H1 (cell line): ENCODE measurements around the gene OCEL1. TPM values are rescaled to one million over a fixed set of nuclear protein-coding genes. Genes with fewer than 3 reads are reported as not detected.

ENCODE experiments used
- CTCF ChIA-PET: fragments of 300-600 bp; sonication (Branson Sonifier 250); formaldehyde crosslinking; loops from one replicate; lab custom pipeline; 2021; ENCODE audit not compliant: partially characterized antibody; lab: Charles Lee
- POLR2A ChIA-PET: fragments of 300-600 bp; sonication (Branson Sonifier 250); formaldehyde crosslinking; loops from one replicate; lab custom pipeline; 2021; ENCODE audit warnings: inconsistent platforms; ENCODE audit not compliant: partially characterized antibody; lab: Charles Lee
- DNase-seq, 2 experiments: peaks; one replicate each; pipeline versions ENCODE4 v3.0.0 to v3.0.0-alpha.2; 2010 to 2022; ENCODE audit warnings: low spot score in 2 of 2, low read depth in 1 of 2, mixed read lengths in 1 of 2
- FAIRE-seq: peaks from 2 replicates; lab custom pipeline; 2011; peaks lifted over from hg19 to GRCh38; lab: Jason Lieb, UNC
- H2AFZ ChIP-seq: 2 replicates; pipeline ENCODE4 v1.8.1; 2012; ENCODE audit warnings: low read length, inconsistent platforms
- H2AK5ac ChIP-seq: 2 replicates; pipeline ENCODE4 v1.6.1; 2013; ENCODE audit warnings: low read depth, low read length
- H2BK120ac ChIP-seq: replicated peaks from 2 replicates; pipeline ENCODE3; 2013; ENCODE audit warnings: low read depth, low read length, inconsistent platforms
- H2BK12ac ChIP-seq: 2 replicates; pipeline ENCODE4 v1.6.1; 2013; ENCODE audit warnings: low read depth, low read length
- H2BK15ac ChIP-seq: 2 replicates; pipeline ENCODE4 v1.6.1; 2013; ENCODE audit warnings: low read length
- H2BK20ac ChIP-seq: 2 replicates; pipeline ENCODE4 v1.6.1; 2013; ENCODE audit warnings: low read length
- H2BK5ac ChIP-seq: 2 replicates; pipeline ENCODE4 v1.6.1; 2013; ENCODE audit warnings: low read depth, low read length
- H3K14ac ChIP-seq: 2 replicates; pipeline ENCODE4 v1.6.1; 2013; ENCODE audit warnings: inconsistent platforms; ENCODE audit not compliant: insufficient read length
- H3K18ac ChIP-seq: 2 replicates; pipeline ENCODE4 v1.6.1; 2013; ENCODE audit warnings: low read length; ENCODE audit errors: extremely low read depth
- H3K23ac ChIP-seq: 2 replicates; pipeline ENCODE4 v1.6.1; 2013; ENCODE audit warnings: inconsistent platforms; ENCODE audit not compliant: insufficient read length
- H3K23me2 ChIP-seq: 2 replicates; pipeline ENCODE4 v1.6.1; 2013; ENCODE audit warnings: low read depth, low read length
- H3K27ac ChIP-seq: 2 replicates; pipeline ENCODE4 v1.6.1; 2011; ENCODE audit warnings: low read depth, low read length, inconsistent platforms
- H3K27me3 ChIP-seq, 4 experiments: replicated peaks in 1 of 4; 1 replicate in 1 of 4; 2 replicates in 3 of 4; pipeline versions ENCODE4 v1.6.1 to v1.8.1; 2011 to 2013; ENCODE audit warnings: low read length in 3 of 4, mild to moderate bottlenecking in 3 of 4, inconsistent platforms in 2 of 4, mixed read lengths in 2 of 4, moderate library complexity in 1 of 4; ENCODE audit not compliant: control insufficient read depth in 3 of 4, insufficient read depth in 3 of 4; ENCODE audit errors: extremely low read depth in 1 of 4
- H3K36me3 ChIP-seq, 4 experiments: 2 replicates each; pipeline versions ENCODE4 v1.6.1 to v1.8.1; 2011 to 2013; ENCODE audit warnings: mild to moderate bottlenecking in 4 of 4, low read length in 3 of 4, moderate library complexity in 2 of 4, control low read depth in 1 of 4, inconsistent platforms in 1 of 4; ENCODE audit not compliant: insufficient read depth in 4 of 4, control insufficient read depth in 2 of 4
- H3K4ac ChIP-seq: replicated peaks from 2 replicates; pipeline ENCODE3; 2013; ENCODE audit warnings: low read length, low read depth, mixed read lengths, inconsistent platforms; ENCODE audit not compliant: insufficient read length
- H3K4me1 ChIP-seq, 4 experiments: replicated peaks in 1 of 4; 1 replicate in 1 of 4; 2 replicates in 3 of 4; pipeline versions ENCODE4 v1.6.1 to v1.8.1; 2011 to 2013; ENCODE audit warnings: low read length in 3 of 4, inconsistent platforms in 2 of 4, mixed read lengths in 1 of 4; ENCODE audit not compliant: insufficient read depth in 4 of 4, control insufficient read depth in 3 of 4
- H3K4me2 ChIP-seq, 2 experiments: 2 replicates each; pipeline versions ENCODE4 v1.6.1 to v1.8.1; 2011 to 2013; ENCODE audit warnings: low read depth in 2 of 2, low read length in 2 of 2, control low read depth in 1 of 2, inconsistent platforms in 1 of 2, mild to moderate bottlenecking in 1 of 2; ENCODE audit not compliant: insufficient read depth in 1 of 2
- H3K4me3 ChIP-seq, 4 experiments: fragments of 200-600, 300-600 bp in 1 of 4; sonication (generic), shearing (Covaris generic), sonication (Bioruptor Twin) in 1 of 4; 2 replicates each; pipeline versions ENCODE4 v1.5.1 to v1.8.1; 2011 to 2016; ENCODE audit warnings: low read length in 4 of 4, low read depth in 3 of 4, control low read depth in 2 of 4, inconsistent platforms in 2 of 4, mild to moderate bottlenecking in 2 of 4, mixed read lengths in 1 of 4, moderate library complexity in 1 of 4; ENCODE audit not compliant: insufficient read depth in 2 of 4; ENCODE audit errors: extremely low read depth in 1 of 4
- H3K56ac ChIP-seq: replicated peaks from 2 replicates; pipeline ENCODE3; 2013; ENCODE audit warnings: low read depth, mild to moderate bottlenecking, mixed read lengths, low read length, inconsistent platforms; ENCODE audit not compliant: insufficient read length
- H3K79me1 ChIP-seq: 2 replicates; pipeline ENCODE4 v1.6.1; 2013; ENCODE audit warnings: low read depth, low read length, control low read depth
- H3K79me2 ChIP-seq, 2 experiments: 2 replicates each; pipeline versions ENCODE4 v1.6.1 to v1.8.1; 2012 to 2013; ENCODE audit warnings: low read length in 2 of 2, mild to moderate bottlenecking in 2 of 2, inconsistent platforms in 1 of 2; ENCODE audit not compliant: insufficient read depth in 2 of 2, control insufficient read depth in 1 of 2
- H3K9ac ChIP-seq, 4 experiments: replicated peaks in 1 of 4; 1 replicate in 1 of 4; 2 replicates in 3 of 4; pipeline versions ENCODE4 v1.6.1 to v1.8.1; 2011 to 2013; ENCODE audit warnings: low read depth in 3 of 4, low read length in 3 of 4, control low read depth in 2 of 4, mild to moderate bottlenecking in 2 of 4, moderate library complexity in 2 of 4, inconsistent platforms in 1 of 4; ENCODE audit errors: extremely low read depth in 1 of 4
- H3K9me3 ChIP-seq, 2 experiments: 2 replicates each; pipeline versions ENCODE4 v1.6.1 to v1.8.1; 2012 to 2013; ENCODE audit warnings: mild to moderate bottlenecking in 2 of 2, moderate library complexity in 2 of 2, control low read depth in 1 of 2, inconsistent platforms in 1 of 2, low read depth in 1 of 2, low read length in 1 of 2, mixed read lengths in 1 of 2; ENCODE audit not compliant: insufficient read depth in 2 of 2
- H4K20me1 ChIP-seq, 2 experiments: replicated peaks in 1 of 2; 2 replicates each; pipeline versions ENCODE3 to v1.8.1; 2011 to 2013; ENCODE audit warnings: inconsistent platforms in 2 of 2, low read length in 2 of 2, mild to moderate bottlenecking in 1 of 2; ENCODE audit not compliant: insufficient read depth in 2 of 2, control insufficient read depth in 1 of 2
- H4K5ac ChIP-seq: 2 replicates; pipeline ENCODE4 v1.6.1; 2013; ENCODE audit warnings: low read length, low read depth, mixed read lengths, inconsistent platforms; ENCODE audit not compliant: insufficient read length
- H4K8ac ChIP-seq: 2 replicates; pipeline ENCODE4 v1.8.0; 2013; ENCODE audit warnings: mild to moderate bottlenecking, moderate library complexity, low read length, inconsistent platforms; ENCODE audit not compliant: insufficient read depth; ENCODE audit errors: extremely low read depth
- H4K91ac ChIP-seq: replicated peaks from 2 replicates; pipeline ENCODE3; 2013; ENCODE audit warnings: low read length, mixed read lengths, inconsistent platforms; ENCODE audit not compliant: insufficient read length
- CTCF ChIP-seq, 3 experiments: IDR thresholded peaks; 1 replicate in 2 of 3; 2 replicates in 1 of 3; pipeline versions ENCODE4 v1.5.1 to v1.6.1; 2011; ENCODE audit warnings: low read length in 3 of 3, mild to moderate bottlenecking in 3 of 3, inconsistent platforms in 2 of 3, low read depth in 1 of 3, moderate library complexity in 1 of 3; ENCODE audit not compliant: insufficient read depth in 1 of 3; ENCODE audit errors: control extremely low read depth in 1 of 3
- EGR1 ChIP-seq: IDR thresholded peaks from 2 replicates; pipeline ENCODE4 v1.6.1; 2011; ENCODE audit warnings: low read depth, low read length, borderline replicate concordance
- HDAC2 ChIP-seq, 2 experiments: fragments of 300-600 bp in 1 of 2; sonication (generic) in 1 of 2; IDR thresholded peaks; 2 replicates each; pipeline ENCODE4 v1.6.1; 2011 to 2012; ENCODE audit warnings: low read depth in 2 of 2, low read length in 2 of 2, mild to moderate bottlenecking in 2 of 2, moderate library complexity in 2 of 2, borderline replicate concordance in 1 of 2, inconsistent platforms in 1 of 2
- MAX ChIP-seq: IDR thresholded peaks from 2 replicates; pipeline ENCODE4 v1.6.1; 2012; ENCODE audit warnings: inconsistent platforms
- RBBP5 ChIP-seq: IDR thresholded peaks from 2 replicates; pipeline ENCODE4 v1.7.1; 2012; ENCODE audit warnings: low read depth, mild to moderate bottlenecking, inconsistent platforms, low read length, moderate library complexity, borderline replicate concordance
- RNF2 ChIP-seq: fragments of 200-900, 300-1000 bp; sonication (generic); IDR thresholded peaks from 2 replicates; pipeline ENCODE4 v1.7.1; 2016; ENCODE audit warnings: borderline replicate concordance, low read depth, mild to moderate bottlenecking, antibody characterized with exemption, low read length; ENCODE audit not compliant: poor library complexity, severe bottlenecking; ENCODE audit errors: missing control alignments
- SIX5 ChIP-seq: IDR thresholded peaks from 2 replicates; pipeline ENCODE4 v1.6.1; 2011; ENCODE audit warnings: mild to moderate bottlenecking, low read depth, low read length
- ZNF274 ChIP-seq: IDR thresholded peaks from 2 replicates; pipeline ENCODE4 v1.7.0; 2012; ENCODE audit warnings: low read length, borderline replicate concordance; ENCODE audit errors: extremely low read depth
- WGBS, 2 experiments: shearing (Covaris generic) in 1 of 2; methylation state at CpG; one replicate each; pipeline versions ENCODE4 v1.1.6 to v1.1.7; 2013 to 2015; ENCODE audit warnings: low lambda C conversion rate in 2 of 2, mixed read lengths in 2 of 2, inconsistent platforms in 1 of 2, low coverage in 1 of 2, missing lambda C conversion rate in 1 of 2; ENCODE audit not compliant: insufficient replicate concordance in 2 of 2, insufficient coverage in 1 of 2, insufficient read length in 1 of 2; ENCODE audit errors: extremely low coverage in 1 of 2, missing lambda C conversion rate in 1 of 2; 5-methylcytosine and 5-hydroxymethylcytosine counted together
- polyA plus RNA-seq, 7 experiments: library from polyadenylated mRNA; depleted of rRNA in 3 of 7; stranded (reverse) in 5 of 7; unstranded in 2 of 7; fragments of >200 nt in 5 of 7; fragments of 200-250 nt in 2 of 7; gene quantifications; 1 replicate in 5 of 7; 2 replicates in 1 of 7; 4 replicates in 1 of 7; pipeline versions ENCODE4 v1.2.1 to v1.2.3, GENCODE V29; 2011 to 2013; ENCODE audit warnings: missing spikeins in 2 of 7, mixed read lengths in 2 of 7
- total RNA-seq: library from RNA; stranded (reverse); fragmentation: NEBNext Ultra II Directional; extraction: Animal tissue kit (Norgen Biotek cat#: 25700); gene quantifications from 2 replicates; pipeline ENCODE4 v1.2.1, GENCODE V29; 2021

The OCEL1 gene
- total and polyA plus RNA-seq, 2 of the 8 experiments (the other 6 are each of a cell fraction or from before 2014, with no cell fraction given) = 13.3 to 32.6 TPM

GRCh38 chr19:17220207-17220758, 5.7 kb upstream of the OCEL1 start:
- ChIA-PET POLR2A (interaction anchor here (0.6 to 2.0 kb wide), 6 partner anchors 9 to 86 kb away, joined by 3 to 8 read pairs (median 3); no protein-coding TSS in a partner anchor), CTCF (interaction anchor here (0.6 to 1.3 kb wide), 2 partner anchors 12 to 42 kb away, joined by 3 read pairs; no protein-coding TSS in a partner anchor)
- FAIRE-seq = no peak
- no peak overlapping the region for H4K5ac ChIP-seq
- no peak overlapping the region for H2BK120ac ChIP-seq
- H3K27me3 ChIP-seq = no peaks in the 10 kb centered on the region
- H4K20me1 ChIP-seq = no peaks in the 10 kb centered on the region
- H4K91ac ChIP-seq = no peak overlapping the region
- WGBS, 2 experiments = 89% methylated on average over 12 of the region's 14 CpGs; no CpG with 5 or more reads in 1 of the 2 experiments
- H2BK15ac ChIP-seq = no peak overlapping the region
- peaks cover 2 to 6% (median 4%) of the 10 kb centered on the region in 4 experiments; a peak in 5 of 8 replicates for H3K36me3 ChIP-seq
- peaks cover 2% of the 10 kb centered on the region for H3K23me2 ChIP-seq
- no peak overlapping the region for H3K9ac ChIP-seq
- H3K79me2 ChIP-seq = no peaks in the 10 kb centered on the region; a peak in 1 of 4 replicates
- peaks cover 0 to 3% (median 2%) of the 10 kb centered on the region in 4 experiments; a peak in 3 of 7 replicates for H3K4me1 ChIP-seq
- peaks cover 4% of the 10 kb centered on the region; the same call in 1 of the 2 replicates for H3K79me1 ChIP-seq
- no peak overlapping the region for H2BK5ac ChIP-seq
- H2BK20ac ChIP-seq = no peak overlapping the region
- no peak overlapping the region for H3K4me3 ChIP-seq
- no peak overlapping the region for H3K18ac ChIP-seq
- H3K14ac ChIP-seq = no peak overlapping the region
- no peak for DNase-seq
- no peak overlapping the region for H3K4ac ChIP-seq
- no peak overlapping the region for H3K23ac ChIP-seq
- no peak overlapping the region for H3K4me2 ChIP-seq
- no peaks in the 10 kb centered on the region for H3K9me3 ChIP-seq
- H3K56ac ChIP-seq = no peak overlapping the region
- no peak overlapping the region for H2BK12ac ChIP-seq
- H3K27ac ChIP-seq = no peak overlapping the region
- H4K8ac ChIP-seq = no peak overlapping the region
- no peak overlapping the region for H2AFZ ChIP-seq
- TF ChIP-seq CTCF (IDR thresholded peaks at IDR 0.05; ENCODE audit: control extremely low read depth in 1 of 3, insufficient read depth in 1 of 3, low read depth in 1 of 3, low read length in 3 of 3) (no peak), SIX5 (no peak), RBBP5 (no peak), EGR1 (no peak), HDAC2 (IDR thresholded peaks at IDR 0.05; ENCODE audit: borderline replicate concordance in 1 of 2, low read depth in 2 of 2, low read length in 2 of 2) (no peak), RNF2 (no peak), ZNF274 (no peak), MAX (no peak)
- no peak overlapping the region for H2AK5ac ChIP-seq
